GM12878 (cell line): ENCODE measurements around the gene GABRB1. TPM values are rescaled to one million over a fixed set of nuclear protein-coding genes. Genes with fewer than 3 reads are reported as not detected.

ENCODE experiments used
- ATAC-seq: fragments of 200-7000 bp; cut with Tn5 transposase; 3 replicates; pipeline ENCODE4 v1.9.1; 2020; ENCODE audit warnings: mild to moderate bottlenecking, moderate library complexity
- BruUV-seq: library from RNA; stranded (reverse); fragments of 400-500 nt; replicated peaks from 2 replicates; lab custom pipeline; 2021; lab: Mats Ljungman, UMichigan
- CTCF ChIA-PET: fragments of 300-600 bp; sonication (Branson Sonifier 250); formaldehyde crosslinking; extraction: SDS; loops from one replicate; lab custom pipeline; 2021; ENCODE audit warnings: inconsistent platforms; lab: Yijun Ruan, JAX
- POLR2A ChIA-PET: fragments of 350-600 bp; formaldehyde crosslinking; extraction: SDS; loops from one replicate; lab custom pipeline; 2021; ENCODE audit warnings: inconsistent platforms; lab: Charles Lee
- RAD21 ChIA-PET: fragments of 300-600 bp; sonication (Branson Sonifier 250); formaldehyde crosslinking; loops from one replicate; lab custom pipeline; 2023; ENCODE audit warnings: antibody characterized with exemption; ENCODE audit not compliant: unreplicated experiment; lab: Charles Lee
- SMC1A ChIA-PET: fragments of 300-600 bp; sonication (Branson Sonifier 250); formaldehyde crosslinking; loops from one replicate; lab custom pipeline; 2023; ENCODE audit not compliant: unreplicated experiment, uncharacterized antibody; lab: Charles Lee
- DNase-seq: peaks from one replicate; pipeline ENCODE4 v3.0.0-alpha.2; 2011; ENCODE audit warnings: low read depth, low spot score
- FAIRE-seq: peaks from 3 replicates; lab custom pipeline; 2011; peaks lifted over from hg19 to GRCh38; lab: Jason Lieb, UNC
- H2AFZ ChIP-seq: 2 replicates; pipeline ENCODE4 v1.6.0; 2011; ENCODE audit warnings: low read depth, low read length, control low read depth; ENCODE audit not compliant: control insufficient read depth
- H3K27ac ChIP-seq: 2 replicates; pipeline ENCODE4 v1.5.1; 2011; ENCODE audit warnings: control low read depth; ENCODE audit not compliant: control insufficient read depth, insufficient read depth
- H3K27me3 ChIP-seq, 2 experiments: replicated peaks in 1 of 2; 2 replicates each; pipeline versions ENCODE4 v1.6.0 to v1.6.1; 2011; ENCODE audit warnings: low read length in 1 of 2; ENCODE audit not compliant: control insufficient read depth in 2 of 2, insufficient read depth in 2 of 2
- H3K36me3 ChIP-seq, 2 experiments: 2 replicates each; pipeline ENCODE4 v1.5.1; 2011; ENCODE audit warnings: low read length in 1 of 2; ENCODE audit not compliant: control insufficient read depth in 2 of 2, insufficient read depth in 2 of 2
- H3K4me1 ChIP-seq: 2 replicates; pipeline ENCODE4 v1.6.1; 2011; ENCODE audit warnings: mild to moderate bottlenecking, low read length, moderate library complexity, mixed read lengths; ENCODE audit not compliant: control insufficient read depth, insufficient read depth
- H3K4me2 ChIP-seq: 2 replicates; pipeline ENCODE4 v1.6.0; 2011; ENCODE audit warnings: control low read depth; ENCODE audit not compliant: control insufficient read depth, insufficient read depth
- H3K4me3 ChIP-seq: fragments of 200-600 bp; sonication (generic); 2 replicates; pipeline ENCODE4 v1.5.1; 2016
- H3K79me2 ChIP-seq: 2 replicates; pipeline ENCODE4 v1.6.0; 2011; ENCODE audit warnings: low read length; ENCODE audit not compliant: control insufficient read depth, insufficient read depth
- H3K9ac ChIP-seq: 2 replicates; pipeline ENCODE4 v1.8.0; 2011; ENCODE audit warnings: low read length, control low read depth, mixed read lengths; ENCODE audit not compliant: control insufficient read depth, insufficient read depth
- H3K9me3 ChIP-seq: replicated peaks from 3 replicates; pipeline ENCODE4 v1.5.1; 2011; ENCODE audit warnings: mild to moderate bottlenecking, low read length; ENCODE audit not compliant: control insufficient read depth, insufficient read depth
- H4K20me1 ChIP-seq: 2 replicates; pipeline ENCODE4 v1.6.0; 2011; ENCODE audit not compliant: control insufficient read depth, insufficient read depth
- CBFB ChIP-seq: IDR thresholded peaks from 2 replicates; pipeline ENCODE4 v1.6.1; 2016; ENCODE audit warnings: antibody characterized with exemption, low read depth
- CHD2 ChIP-seq: IDR thresholded peaks from 2 replicates; pipeline ENCODE4 v1.6.1; 2011; ENCODE audit warnings: low read depth, low read length, improper control_type of control experiment, borderline replicate concordance
- E4F1 ChIP-seq: fragments of 450-650 bp; IDR thresholded peaks from 2 replicates; pipeline ENCODE4 v1.6.1; 2018; ENCODE audit warnings: borderline replicate concordance, mild to moderate bottlenecking; ENCODE audit not compliant: partially characterized antibody
- EED ChIP-seq: sonication (generic); IDR thresholded peaks from 2 replicates; pipeline ENCODE4 v1.6.1; 2016; ENCODE audit warnings: antibody characterized with exemption, low read depth
- EZH2 ChIP-seq: IDR thresholded peaks from 2 replicates; pipeline ENCODE4 v1.6.1; 2012; ENCODE audit warnings: low read depth, mild to moderate bottlenecking, control low read depth, inconsistent platforms, low read length, borderline replicate concordance; ENCODE audit not compliant: control insufficient read depth
- FOS ChIP-seq: IDR thresholded peaks from 3 replicates; pipeline ENCODE4 v1.6.1; 2011; ENCODE audit warnings: borderline replicate concordance; ENCODE audit not compliant: insufficient read length; ENCODE audit errors: extremely low read depth
- LARP7 ChIP-seq: fragments of 450-650 bp; IDR thresholded peaks from 2 replicates; pipeline ENCODE4 v1.6.1; 2017; ENCODE audit warnings: mild to moderate bottlenecking
- MAX ChIP-seq: IDR thresholded peaks from 2 replicates; pipeline ENCODE4 v1.6.1; 2012; ENCODE audit warnings: low read depth, low read length, improper control_type of control experiment
- MXI1 ChIP-seq: fragments of 150-350 bp; IDR thresholded peaks from 2 replicates; pipeline ENCODE4 v1.6.1; 2011; ENCODE audit warnings: low read depth, mild to moderate bottlenecking, inconsistent platforms, low read length, improper control_type of control experiment
- NFYB ChIP-seq: IDR thresholded peaks from 2 replicates; pipeline ENCODE4 v1.6.1; 2011; ENCODE audit warnings: low read depth, mild to moderate bottlenecking, low read length, improper control_type of control experiment, moderate library complexity; ENCODE audit not compliant: insufficient read depth
- PAX8 ChIP-seq: fragments of 450-650 bp; IDR thresholded peaks from 2 replicates; pipeline ENCODE4 v1.6.1; 2017; ENCODE audit warnings: mild to moderate bottlenecking, moderate library complexity
- PBX3 ChIP-seq: IDR thresholded peaks from 2 replicates; pipeline ENCODE4 v1.6.1; 2011; ENCODE audit warnings: mild to moderate bottlenecking, low read depth, low read length, moderate library complexity; ENCODE audit not compliant: insufficient replicate concordance
- PKNOX1 ChIP-seq: fragments of 450-650 bp; IDR thresholded peaks from 2 replicates; pipeline ENCODE4 v1.6.1; 2016; ENCODE audit warnings: mild to moderate bottlenecking
- RB1 ChIP-seq: fragments of 450-650 bp; formaldehyde crosslinking; IDR thresholded peaks from 2 replicates; pipeline ENCODE4 v1.6.1; 2017; ENCODE audit warnings: mild to moderate bottlenecking, borderline replicate concordance
- RFX5 ChIP-seq: IDR thresholded peaks from 2 replicates; pipeline ENCODE4 v1.6.1; 2011; ENCODE audit warnings: low read depth, low read length, improper control_type of control experiment
- SMAD5 ChIP-seq: IDR thresholded peaks from 2 replicates; pipeline ENCODE4 v1.6.1; 2016; ENCODE audit warnings: antibody characterized with exemption, low read depth
- SRF ChIP-seq, 2 experiments: IDR thresholded peaks; 2 replicates each; pipeline ENCODE4 v1.6.1; 2011; ENCODE audit warnings: low read depth in 2 of 2, low read length in 2 of 2, mild to moderate bottlenecking in 1 of 2, moderate library complexity in 1 of 2
- ZBTB33 ChIP-seq: fragments of 450-650 bp; IDR thresholded peaks from 2 replicates; pipeline ENCODE4 v1.6.1; 2017; ENCODE audit warnings: mild to moderate bottlenecking
- WGBS: methylation state at CpG from one replicate; pipeline ENCODE4 v1.1.6; 2016; ENCODE audit warnings: low lambda C conversion rate; ENCODE audit not compliant: insufficient replicate concordance, insufficient coverage; ENCODE audit errors: missing lambda C conversion rate; 5-methylcytosine and 5-hydroxymethylcytosine counted together
- in situ Hi-C: fragments of 300-500 bp; cut with MboI; formaldehyde crosslinking; loops from 9 replicates; pipeline ENCODE4 v1.14.3; 2018; ENCODE audit warnings: mixed read lengths
- intact Hi-C: fragments of 100-400 bp; cut with micrococcal nuclease; formaldehyde crosslinking; loops from one replicate; pipeline ENCODE4 v1.14.2; 2022; ENCODE audit not compliant: unreplicated experiment
- polyA plus RNA-seq, 11 experiments: library from polyadenylated mRNA; depleted of rRNA in 4 of 11; unstranded in 6 of 11; stranded (reverse) in 5 of 11; fragments of >200 nt; fragmentation: Nextera tagmentation in 4 of 11; fragmentation: Illumina TruSeq in 1 of 11; extraction: Ambion mirVana in 4 of 11; extraction: Trizol in 1 of 11; gene quantifications; 1 replicate in 1 of 11; 2 replicates in 10 of 11; pipeline versions ENCODE4 v1.2.1 to v1.2.3, GENCODE V29; 2011 to 2016; ENCODE audit warnings: inconsistent platforms in 2 of 11, missing spikeins in 2 of 11, low read depth in 1 of 11
- total RNA-seq, 4 experiments: library from RNA; depleted of rRNA in 3 of 4; stranded (reverse); fragments of >200 nt in 3 of 4; fragmentation: Illumina TruSeq in 1 of 4; extraction: Trizol in 1 of 4; gene quantifications; 2 replicates each; pipeline versions ENCODE4 v1.2.1 to v1.2.3, GENCODE V29; 2013 to 2021

Gene GABRB1
- total and polyA plus RNA-seq, 10 of the 15 experiments (the other 5 are each of a cell fraction or from before 2014, with no cell fraction given), result 0.13 to 0.92 TPM; not detected in 8

GRCh38 chr4:47469951-47470350 lies 438.6 kb downstream of the GABRB1 start:
- intact Hi-C loops (no loop called here), in situ Hi-C loops (no loop called here)
- FAIRE-seq, result no peak
- Histone ChIP-seq H4K20me1 (no peaks in the 10 kb centered on the region), H3K36me3 (no peaks in the 10 kb centered on the region), H2AFZ (no peak overlapping the region), H3K4me1 (peaks cover 8% of the 10 kb centered on the region; the same call in 1 of the 2 replicates), H3K4me3 (no peak overlapping the region), H3K9me3 (no peaks in the 10 kb centered on the region), H3K27ac (no peak overlapping the region), H3K9ac (no peak overlapping the region), H3K79me2 (no peaks in the 10 kb centered on the region), H3K4me2 (no peak overlapping the region), H3K27me3 (no peaks in the 10 kb centered on the region)
- CTCF ChIA-PET, result interaction anchor here (1.0 kb wide), 1 partner anchor 20 kb away, joined by 3 read pairs; no protein-coding TSS in a partner anchor
- SMC1A ChIA-PET, result interaction anchor here (0.8 to 6.2 kb wide), 2 partner anchors 13 to 73 kb away, joined by 3 to 62 read pairs; partner anchors contain the start of gene ATP10D
- POLR2A ChIA-PET, result interaction anchor here (0.6 to 6.2 kb wide), 3 partner anchors 13 to 742 kb away, joined by 3 to 36 read pairs (median 3); partner anchors contain the start of gene ATP10D
- no TSS peak for BruUV-seq
- ATAC-seq, result no peak
- WGBS, result 81% methylated on average over 3 of the region's 3 CpGs
- RAD21 ChIA-PET, result interaction anchor here (1.4 kb wide), 1 partner anchor 15 kb away, joined by 3 read pairs; the partner anchor contains the start of gene ATP10D
- DNase-seq, result no peak
- TF ChIP-seq MXI1, result no peak
- TF ChIP-seq CBFB, result no peak
- TF ChIP-seq RB1, result no peak
- TF ChIP-seq LARP7, result no peak
- no peak for TF ChIP-seq ZBTB33
- no peak for TF ChIP-seq EZH2
- no peak for TF ChIP-seq PAX8
- no peak for TF ChIP-seq SMAD5
- no peak for TF ChIP-seq MAX
- TF ChIP-seq CHD2, result no peak
- no peak for TF ChIP-seq EED
- no peak for TF ChIP-seq NFYB
- TF ChIP-seq PBX3, result no peak
- TF ChIP-seq PKNOX1, result no peak
- no peak for TF ChIP-seq E4F1
- TF ChIP-seq FOS, result no peak
- TF ChIP-seq SRF (IDR thresholded peaks at IDR 0.05; ENCODE audit: low read depth in 2 of 2, low read length in 2 of 2), result no peak
- no peak for TF ChIP-seq RFX5
